NCI-H748 (cell line): Measurements from ENCODE around the gene TMEM170A.

Experiments used
- DNase-seq: peaks from one replicate; lab custom pipeline; 2025; ENCODE audit not compliant: unreplicated experiment; lab: John Stamatoyannopoulos, UW

TMEM170A gene

GRCh38 chr16:75406943-75407342 is 57.5 kb downstream of the TMEM170A start:
- DNase-seq, result no peak

- DNase-seq, result peak; percentile 13
Observed at GRCh38 chr16:75402821-75403475, 61.5 kb downstream of the TMEM170A start.

- DNase-seq, result no peak
Observed at GRCh38 chr16:75402159-75402820, 62.2 kb downstream of the TMEM170A start.

GRCh38 chr16:75401691-75402090 is 62.8 kb downstream of the TMEM170A start:
- no peak for DNase-seq

DNA sequence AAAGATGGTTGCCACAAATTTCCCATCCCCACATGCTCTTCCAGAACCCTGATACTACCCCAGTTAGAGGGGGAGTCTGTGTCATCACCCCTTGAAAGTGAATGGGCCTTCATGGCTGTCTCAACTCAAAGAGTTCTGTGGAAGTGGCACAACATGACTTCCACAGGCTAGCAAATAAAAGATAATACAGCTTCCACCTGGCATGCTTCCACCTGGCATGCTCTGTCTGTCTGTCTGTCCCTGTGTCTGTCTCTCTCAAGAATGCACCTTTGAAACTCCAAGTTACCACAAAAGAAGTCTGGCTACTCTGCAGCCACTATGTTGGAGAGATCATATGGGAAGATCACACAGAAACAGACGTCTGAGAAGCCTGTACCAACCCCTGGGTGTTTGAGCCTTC is 66.2 kb downstream of the TMEM170A start:
- DNase-seq, result no peak

GRCh38 chr16:75394941-75395340 is 69.5 kb downstream of the TMEM170A start:
- no peak for DNase-seq
